Measurements from ENCODE around the gene PEX14.

PEX14 gene

DNA sequence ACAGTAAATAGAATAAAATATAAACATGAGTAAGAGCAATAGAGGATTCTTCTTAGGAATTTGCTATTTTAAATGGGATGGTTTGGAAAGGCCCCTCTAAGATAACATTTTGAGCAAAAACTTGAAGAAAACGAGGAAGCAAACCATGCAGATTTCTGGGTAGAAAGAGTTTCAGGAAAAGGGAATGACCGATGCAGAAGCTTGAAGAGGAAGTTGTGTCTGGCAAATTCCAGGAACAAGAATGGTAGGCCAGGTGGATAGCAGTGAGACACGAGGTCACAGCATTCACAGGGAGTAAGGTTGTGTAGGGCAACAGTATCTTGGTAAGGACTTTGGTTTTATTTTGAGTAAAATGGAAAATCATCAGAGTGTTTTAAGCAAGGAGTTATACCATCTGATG lies 108.9 kb downstream of the PEX14 start:
- DNase-seq (ENCODE audit: low spot score) = no peak
- TF ChIP-seq, protein P1, sequence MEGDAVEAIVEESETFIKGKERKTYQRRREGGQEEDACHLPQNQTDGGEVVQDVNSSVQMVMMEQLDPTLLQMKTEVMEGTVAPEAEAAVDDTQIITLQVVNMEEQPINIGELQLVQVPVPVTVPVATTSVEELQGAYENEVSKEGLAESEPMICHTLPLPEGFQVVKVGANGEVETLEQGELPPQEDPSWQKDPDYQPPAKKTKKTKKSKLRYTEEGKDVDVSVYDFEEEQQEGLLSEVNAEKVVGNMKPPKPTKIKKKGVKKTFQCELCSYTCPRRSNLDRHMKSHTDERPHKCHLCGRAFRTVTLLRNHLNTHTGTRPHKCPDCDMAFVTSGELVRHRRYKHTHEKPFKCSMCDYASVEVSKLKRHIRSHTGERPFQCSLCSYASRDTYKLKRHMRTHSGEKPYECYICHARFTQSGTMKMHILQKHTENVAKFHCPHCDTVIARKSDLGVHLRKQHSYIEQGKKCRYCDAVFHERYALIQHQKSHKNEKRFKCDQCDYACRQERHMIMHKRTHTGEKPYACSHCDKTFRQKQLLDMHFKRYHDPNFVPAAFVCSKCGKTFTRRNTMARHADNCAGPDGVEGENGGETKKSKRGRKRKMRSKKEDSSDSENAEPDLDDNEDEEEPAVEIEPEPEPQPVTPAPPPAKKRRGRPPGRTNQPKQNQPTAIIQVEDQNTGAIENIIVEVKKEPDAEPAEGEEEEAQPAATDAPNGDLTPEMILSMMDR (IDR thresholded peaks at IDR 0.05; ENCODE audit: extremely low read depth, insufficient read depth, missing control alignments) = no peak
- in situ Hi-C loops (cut with MboI; ENCODE audit: low pct_unique_long_range_greater_than_20kb, low sequenced_read_pairs, unreplicated experiment) = no loop called here

DNA sequence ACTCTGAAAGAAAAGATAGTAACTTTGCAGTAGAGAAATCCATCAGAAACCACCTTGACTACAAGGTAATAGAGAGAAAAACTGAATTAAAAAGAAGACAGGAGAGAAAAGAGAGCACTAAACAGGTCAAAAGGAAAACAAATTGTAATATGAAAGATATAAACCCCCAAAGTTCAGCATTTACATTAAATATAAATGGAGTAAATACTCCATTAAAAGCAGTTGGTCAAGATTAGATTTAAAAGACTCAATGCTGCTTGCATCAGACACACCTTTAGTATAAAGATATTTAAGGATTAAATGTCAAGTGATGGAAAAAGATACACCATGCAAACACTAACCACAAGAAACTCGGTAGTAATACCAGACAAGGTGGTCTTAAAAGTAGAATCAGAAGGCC lies 110.5 kb downstream of the PEX14 start:
- in situ Hi-C loops (cut with MboI; ENCODE audit: low pct_unique_long_range_greater_than_20kb, low sequenced_read_pairs, unreplicated experiment) = no loop called here
- TF ChIP-seq, protein P1 (IDR thresholded peaks at IDR 0.05; ENCODE audit: extremely low read depth, insufficient read depth, missing control alignments) = no peak
- no peak for DNase-seq (ENCODE audit: low spot score)

DNA sequence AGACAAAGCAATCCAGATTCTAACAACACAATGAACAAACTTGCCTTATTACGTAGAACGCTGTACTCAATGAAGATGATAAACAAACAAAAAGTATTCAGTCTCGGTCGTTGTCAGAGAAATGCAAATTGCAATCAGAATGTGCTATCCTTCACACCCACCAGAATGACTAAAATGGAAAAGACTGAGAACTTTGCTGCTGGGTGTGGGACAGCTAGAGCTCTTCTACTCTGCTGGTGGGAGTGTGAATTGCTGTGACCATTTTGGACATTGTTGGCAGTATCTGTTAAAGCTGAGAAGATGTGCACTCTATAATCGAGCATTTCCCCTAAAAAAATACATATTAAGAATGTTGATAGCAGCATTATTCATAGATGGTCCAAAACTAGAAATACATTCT lies 111.4 kb downstream of the PEX14 start:
- no peak for DNase-seq (ENCODE audit: low spot score)
- TF ChIP-seq, protein P1 (IDR thresholded peaks at IDR 0.05; ENCODE audit: extremely low read depth, insufficient read depth, missing control alignments) = no peak
- in situ Hi-C loops (cut with MboI; ENCODE audit: low pct_unique_long_range_greater_than_20kb, low sequenced_read_pairs, unreplicated experiment) = no loop called here

DNA sequence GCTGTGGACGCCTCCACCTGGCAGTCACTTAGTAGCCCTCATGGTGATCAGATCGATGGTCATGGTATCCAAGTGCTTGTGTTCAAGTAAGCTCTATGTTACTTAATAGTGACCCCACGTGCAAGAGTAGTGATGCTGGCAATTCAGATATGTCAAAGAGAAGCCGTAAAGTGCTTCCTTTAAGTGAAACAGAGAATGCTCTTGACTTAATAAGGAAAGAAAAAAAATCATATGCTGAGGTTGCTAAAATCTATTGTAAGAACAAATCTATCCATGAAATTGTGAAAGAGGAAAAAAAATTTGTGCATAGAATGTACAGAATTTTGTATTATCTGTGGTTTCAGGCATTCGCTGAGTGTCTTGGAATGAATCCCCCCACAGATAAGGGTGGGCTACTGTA lies 113.9 kb downstream of the PEX14 start:
- TF ChIP-seq, protein P1 (IDR thresholded peaks at IDR 0.05; ENCODE audit: extremely low read depth, insufficient read depth, missing control alignments) = no peak
- in situ Hi-C loops (cut with MboI; ENCODE audit: low pct_unique_long_range_greater_than_20kb, low sequenced_read_pairs, unreplicated experiment) = no loop called here
- no peak for DNase-seq (ENCODE audit: low spot score)

DNA sequence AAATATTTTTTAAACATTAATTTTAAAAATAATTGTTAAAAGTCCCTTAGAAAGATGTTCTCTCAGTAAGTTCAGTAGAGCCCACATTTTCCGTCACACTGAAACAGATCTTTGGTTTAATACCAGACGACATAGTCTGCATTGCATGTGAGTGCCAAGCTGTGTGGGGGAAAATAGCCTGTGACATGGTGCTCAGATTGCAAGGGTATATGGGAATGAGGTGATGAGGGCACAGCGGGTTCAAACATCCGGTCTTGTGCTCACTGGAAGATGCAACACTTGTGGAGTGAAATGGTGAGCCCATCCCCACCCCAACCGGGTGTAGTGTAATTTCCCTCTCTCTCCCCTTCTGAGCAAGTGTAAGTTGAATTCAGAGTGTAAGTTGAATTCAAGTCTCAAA lies 114.3 kb downstream of the PEX14 start:
- TF ChIP-seq, protein P1 (IDR thresholded peaks at IDR 0.05; ENCODE audit: extremely low read depth, insufficient read depth, missing control alignments) = no peak
- in situ Hi-C loops (cut with MboI; ENCODE audit: low pct_unique_long_range_greater_than_20kb, low sequenced_read_pairs, unreplicated experiment) = no loop called here

DNA sequence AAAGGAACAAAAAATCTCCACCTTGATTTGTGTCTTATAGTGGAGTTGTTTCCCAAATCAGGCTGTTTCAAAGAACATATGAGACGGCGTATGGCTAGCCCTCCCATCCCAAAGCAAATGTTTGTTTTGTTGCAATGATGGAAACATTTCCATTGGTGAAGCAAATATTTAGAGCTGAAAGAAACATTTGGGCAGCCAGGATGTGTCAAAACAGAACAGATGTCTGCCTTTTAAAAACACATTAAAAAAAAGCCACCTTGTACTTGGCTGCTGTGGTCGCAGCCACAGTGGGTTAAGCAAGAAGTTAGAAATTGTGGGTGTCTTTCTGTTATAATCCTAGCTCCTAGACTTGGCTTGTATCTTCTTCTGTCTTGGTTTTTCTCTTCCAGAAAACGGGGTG lies 116.3 kb downstream of the PEX14 start:
- in situ Hi-C loops (cut with MboI; ENCODE audit: low pct_unique_long_range_greater_than_20kb, low sequenced_read_pairs, unreplicated experiment) = no loop called here
- TF ChIP-seq, protein P1 (IDR thresholded peaks at IDR 0.05; ENCODE audit: extremely low read depth, insufficient read depth, missing control alignments) = no peak
- DNase-seq (ENCODE audit: low spot score) = no peak

More for the DNA sequence above, 114.3 kb downstream of the PEX14 start:
- no peak for DNase-seq (ENCODE audit: low spot score)

DNA sequence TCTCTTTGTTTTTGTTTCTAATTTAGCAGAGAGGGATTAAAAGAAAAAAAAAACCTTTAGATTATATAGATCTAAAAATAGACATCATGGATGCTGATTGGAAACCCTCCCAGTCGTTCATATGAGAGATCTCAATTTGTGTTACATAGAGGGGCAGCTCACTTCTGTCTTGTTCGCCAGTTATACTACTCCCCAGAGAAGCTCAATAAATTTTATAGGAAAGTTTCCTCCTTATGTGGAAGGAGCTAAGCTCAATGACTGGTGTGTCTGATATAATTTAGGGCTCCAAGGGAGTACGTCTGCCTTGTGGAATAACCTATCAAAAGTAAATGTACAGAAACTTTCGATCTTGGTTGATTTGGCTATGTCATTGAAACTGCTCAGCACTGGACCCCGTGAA lies 117.6 kb downstream of the PEX14 start:
- in situ Hi-C loops (cut with MboI; ENCODE audit: low pct_unique_long_range_greater_than_20kb, low sequenced_read_pairs, unreplicated experiment) = no loop called here
- TF ChIP-seq, protein P1 (IDR thresholded peaks at IDR 0.05; ENCODE audit: extremely low read depth, insufficient read depth, missing control alignments) = no peak
- no peak for DNase-seq (ENCODE audit: low spot score)

Data from GM13977 (cell line).